Cardiac ventricle fibroblast (primary cell): ENCODE measurements around the gene TMIGD1. TPM values are rescaled to one million over a fixed set of nuclear protein-coding genes. Genes with fewer than 3 reads are reported as not detected.

ENCODE experiments used
- total RNA-seq: library from RNA; depleted of rRNA; stranded (reverse); fragments of >200 nt; gene quantifications from 2 replicates; pipeline ENCODE4 v1.2.3, GENCODE V29; 2015

Gene TMIGD1, protein sequence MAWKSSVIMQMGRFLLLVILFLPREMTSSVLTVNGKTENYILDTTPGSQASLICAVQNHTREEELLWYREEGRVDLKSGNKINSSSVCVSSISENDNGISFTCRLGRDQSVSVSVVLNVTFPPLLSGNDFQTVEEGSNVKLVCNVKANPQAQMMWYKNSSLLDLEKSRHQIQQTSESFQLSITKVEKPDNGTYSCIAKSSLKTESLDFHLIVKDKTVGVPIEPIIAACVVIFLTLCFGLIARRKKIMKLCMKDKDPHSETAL
- not detected in 2 replicates for total RNA-seq

GRCh38 chr17:30333503-30334360 lies at the start of gene TMIGD1:
Gene TMIGD1, minus strand, starts transcription at chr17:30334057. Its CDS starts 1,924 bp downstream, at chr17:30332133.

DNA sequence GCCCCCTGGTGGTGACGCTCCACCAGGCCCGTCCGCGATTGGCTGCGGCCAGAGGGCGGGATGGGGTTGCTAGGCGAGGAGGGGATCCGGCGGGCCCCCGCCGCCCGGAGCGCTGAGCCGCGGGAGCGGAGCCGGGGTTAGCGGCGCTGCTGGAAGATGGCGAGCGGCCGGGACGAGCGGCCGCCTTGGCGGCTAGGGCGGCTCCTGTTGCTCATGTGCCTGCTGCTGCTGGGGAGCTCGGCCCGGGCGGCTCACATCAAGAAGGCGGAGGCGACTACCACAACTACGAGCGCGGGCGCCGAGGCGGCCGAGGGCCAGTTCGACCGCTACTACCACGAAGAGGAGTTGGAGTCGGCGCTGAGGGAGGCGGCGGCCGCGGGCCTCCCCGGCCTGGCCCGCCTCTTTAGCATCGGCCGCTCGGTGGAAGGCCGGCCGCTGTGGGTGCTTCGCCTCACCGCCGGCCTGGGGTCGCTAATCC lies 45.0 kb upstream of the TMIGD1 start, which contains the start of gene CPD:
Gene CPD (plus strand): TSS at position 103 of the 478 bp plus-strand sequence. CDS start 54 bp downstream, at position 157.

DNA sequence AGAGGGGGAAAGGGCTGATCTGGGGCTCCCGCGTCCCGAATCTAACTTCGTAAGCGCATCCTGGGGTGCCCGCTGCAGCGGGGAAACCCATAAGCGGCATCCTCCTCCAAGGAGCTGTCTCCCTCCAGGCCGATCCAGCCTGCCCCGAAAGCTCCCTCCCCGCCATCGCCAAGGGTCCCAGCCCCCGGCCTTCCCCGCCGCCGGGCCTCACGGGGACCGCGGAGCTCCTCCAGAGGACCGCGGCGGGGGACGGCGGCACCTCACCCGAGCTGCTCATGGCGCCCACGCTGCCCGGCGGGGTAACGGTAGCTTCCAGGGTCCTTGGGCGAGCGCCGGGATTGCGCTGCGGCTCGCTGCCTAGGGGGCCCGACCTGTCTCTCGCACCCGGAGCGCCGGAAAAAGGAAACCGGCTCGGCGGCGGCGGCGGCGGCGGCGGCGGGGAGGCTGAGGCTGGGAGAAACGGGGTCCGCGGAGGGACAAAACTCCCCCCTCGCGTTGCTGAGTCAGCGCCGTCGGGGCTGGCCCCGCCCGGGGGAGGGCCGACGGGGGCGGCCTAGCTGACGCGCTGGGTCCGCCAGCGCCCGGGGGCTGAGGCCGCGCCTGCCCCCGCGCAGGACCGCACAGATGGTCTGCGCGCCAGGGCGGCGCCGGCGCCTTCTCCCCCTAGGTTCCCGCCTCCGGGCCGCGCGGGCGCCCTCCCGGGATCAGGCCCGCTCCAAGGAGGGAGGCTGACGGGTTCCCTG lies 42.1 kb downstream of the TMIGD1 start, which contains the start of gene BLMH:
Gene BLMH (minus strand): TSS at position 402 of the 743 bp plus-strand sequence. CDS start 125 bp downstream, at position 277.

Other genes with a start within 250 kb of the TMIGD1 start
- gene NSRP1, start 217.2 kb downstream of the TMIGD1 start, total RNA-seq: 8.7 and 12.9 TPM in 2 replicates
- gene SLC6A4, start 98.4 kb downstream of the TMIGD1 start, total RNA-seq: 0.06 and 0.15 TPM in 2 replicates
- 33.2 and 33.8 TPM in 2 replicates for gene BLMH, start 42.1 kb downstream of the TMIGD1 start, total RNA-seq
- gene CPD, start 44.9 kb upstream of the TMIGD1 start, total RNA-seq: 308 and 458 TPM in 2 replicates
- 32.0 and 36.3 TPM in 2 replicates for gene GOSR1, start 143.4 kb upstream of the TMIGD1 start, total RNA-seq